B cell (primary cell): ENCODE measurements around the gene PDLIM1. TPM values are rescaled to one million over a fixed set of nuclear protein-coding genes. Genes with fewer than 3 reads are reported as not detected.

Experiments
- ATAC-seq: fragments of 200-7000 bp; cut with Tn5 transposase; one replicate; pipeline ENCODE4 v1.10.0; 2021; ENCODE audit warnings: low read depth, mild to moderate bottlenecking, moderate number of reproducible peaks, moderate library complexity
- CTCF ChIA-PET: fragments of 350-600 bp; sonication (Branson Sonifier 250); formaldehyde crosslinking; loops from one replicate; lab custom pipeline; 2021; ENCODE audit warnings: antibody characterized with exemption, inconsistent platforms; lab: Charles Lee
- POLR2A ChIA-PET: fragments of 350-600 bp; sonication (Branson Sonifier 250); formaldehyde crosslinking; loops from one replicate; lab custom pipeline; 2021; ENCODE audit warnings: antibody characterized with exemption; lab: Charles Lee
- DNase-seq: peaks from one replicate; pipeline ENCODE4 v3.0.0; 2013
- H2AFZ ChIP-seq: 2 replicates; pipeline ENCODE4 v1.6.1; 2012; ENCODE audit warnings: mild to moderate bottlenecking, low read depth, low read length; ENCODE audit not compliant: insufficient read depth, poor library complexity, severe bottlenecking
- H3K27ac ChIP-seq, 2 donors: 1 replicate in 1 of 2; 2 replicates in 1 of 2; pipeline ENCODE4 v1.5.1; 2012 to 2013; ENCODE audit warnings: low read length in 2 of 2, mild to moderate bottlenecking in 2 of 2, moderate library complexity in 1 of 2
- H3K27me3 ChIP-seq, 4 experiments: fragments of 200-600 bp in 1 of 4; sonication (generic) in 1 of 4; replicated peaks in 1 of 4; 1 replicate in 2 of 4; 2 replicates in 2 of 4; pipeline versions ENCODE4 v1.6.1 to v1.7.0; 2013 to 2016; ENCODE audit warnings: low read length in 3 of 4, mild to moderate bottlenecking in 2 of 4, mixed read lengths in 1 of 4, moderate library complexity in 1 of 4; ENCODE audit not compliant: insufficient read depth in 4 of 4, control insufficient read depth in 3 of 4; ENCODE audit errors: control extremely low read depth in 1 of 4
- H3K36me3 ChIP-seq, 2 experiments: replicated peaks in 1 of 2; 1 replicate in 1 of 2; 2 replicates in 1 of 2; pipeline versions ENCODE4 v1.6.1 to v1.7.1; 2013; ENCODE audit warnings: low read length in 1 of 2; ENCODE audit not compliant: insufficient read depth in 2 of 2, control insufficient read depth in 1 of 2; ENCODE audit errors: control extremely low read depth in 1 of 2, extremely low read depth in 1 of 2
- H3K4me1 ChIP-seq, 2 donors: fragments of 200-600 bp in 1 of 2; sonication (generic) in 1 of 2; 1 replicate in 1 of 2; 2 replicates in 1 of 2; pipeline versions ENCODE4 v1.5.1 to v1.6.1; 2013 to 2017; ENCODE audit warnings: low read length in 2 of 2; ENCODE audit not compliant: control insufficient read depth in 2 of 2, insufficient read depth in 2 of 2
- H3K4me2 ChIP-seq: replicated peaks from 2 replicates; pipeline ENCODE3; 2012; ENCODE audit warnings: mild to moderate bottlenecking, low read depth, low read length; ENCODE audit not compliant: poor library complexity, severe bottlenecking
- H3K4me3 ChIP-seq, 5 experiments: fragments of 200-600 bp in 1 of 5; sonication (generic) in 1 of 5; 1 replicate in 3 of 5; 2 replicates in 2 of 5; pipeline versions ENCODE4 v1.5.1 to v1.7.0; 2011 to 2016; ENCODE audit warnings: low read length in 4 of 5, mild to moderate bottlenecking in 4 of 5, low read depth in 2 of 5, control low read depth in 1 of 5, moderate library complexity in 1 of 5; ENCODE audit not compliant: insufficient read depth in 1 of 5; ENCODE audit errors: control extremely low read depth in 1 of 5, extremely low read depth in 1 of 5
- H3K79me2 ChIP-seq: fragments of 200-600 bp; sonication (generic); one replicate; pipeline ENCODE4 v1.6.0; 2016; ENCODE audit warnings: low read length; ENCODE audit not compliant: control insufficient read depth, insufficient read depth
- H3K9ac ChIP-seq: fragments of 200-600 bp; sonication (generic); 2 replicates; pipeline ENCODE4 v1.6.1; 2017; ENCODE audit warnings: mild to moderate bottlenecking, low read length, moderate library complexity
- H3K9me3 ChIP-seq, 3 donors: one replicate each; pipeline versions ENCODE4 v1.6.1 to v1.7.1; 2013; ENCODE audit warnings: low read length in 2 of 3; ENCODE audit not compliant: control insufficient read depth in 2 of 3, insufficient read depth in 1 of 3; ENCODE audit errors: control extremely low read depth in 1 of 3
- H4K20me1 ChIP-seq: 2 replicates; pipeline ENCODE4 v1.6.0; 2012; ENCODE audit warnings: mild to moderate bottlenecking, low read length; ENCODE audit not compliant: insufficient read depth, control insufficient read depth, poor library complexity, severe bottlenecking
- H3K27ac Mint-ChIP-seq: one replicate; pipeline ENCODE4 v1.8.0; 2021; ENCODE audit warnings: mixed read lengths
- H3K27me3 Mint-ChIP-seq: one replicate; pipeline ENCODE4 v1.8.0; 2021; ENCODE audit warnings: mixed read lengths
- H3K4me1 Mint-ChIP-seq: one replicate; pipeline ENCODE4 v1.8.0; 2021; ENCODE audit warnings: mixed read lengths
- H3K4me3 Mint-ChIP-seq: one replicate; pipeline ENCODE4 v1.8.0; 2021; ENCODE audit warnings: mixed read lengths
- H3K9me3 Mint-ChIP-seq: one replicate; pipeline ENCODE4 v1.8.0; 2022; ENCODE audit warnings: mixed read lengths; ENCODE audit not compliant: insufficient read depth
- EZH2 ChIP-seq: IDR thresholded peaks from 2 replicates; pipeline ENCODE4 v1.6.1; 2012; ENCODE audit warnings: borderline replicate concordance, low read depth, mild to moderate bottlenecking, moderate library complexity, low read length; ENCODE audit not compliant: insufficient read depth, poor library complexity, severe bottlenecking
- WGBS: methylation state at CpG from one replicate; pipeline ENCODE4 v1.1.5; 2013; ENCODE audit warnings: missing lambda C conversion rate; ENCODE audit not compliant: insufficient coverage; 5-methylcytosine and 5-hydroxymethylcytosine counted together
- intact Hi-C: fragments of 100-400 bp; cut with micrococcal nuclease; formaldehyde crosslinking; loops from one replicate; pipeline ENCODE4 v1.10.0; 2022
- polyA plus RNA-seq: library from polyadenylated mRNA; depleted of rRNA; stranded (reverse); fragments of >200 nt; gene quantifications from 2 replicates; pipeline ENCODE4 v1.2.3, GENCODE V29; 2012
- total RNA-seq, 2 donors: library from RNA; stranded (reverse); fragments of 120-200 nt in 1 of 2; gene quantifications; 1 replicate in 1 of 2; 2 replicates in 1 of 2; pipeline versions ENCODE4 v1.2.3 to v1.2.4, GENCODE V29; 2013 to 2022
- TF ChIP-seq, protein P1 (sequence below): fragments of 200-600 bp; IDR thresholded peaks from one replicate; pipeline ENCODE4 v1.8.0; 2022; ENCODE audit warnings: antibody characterized with exemption, mild to moderate bottlenecking

Gene PDLIM1
- total and polyA plus RNA-seq, 2 donors (not counting 1 experiment from before 2014, with no cell fraction given): 123 to 135 TPM

DNA sequence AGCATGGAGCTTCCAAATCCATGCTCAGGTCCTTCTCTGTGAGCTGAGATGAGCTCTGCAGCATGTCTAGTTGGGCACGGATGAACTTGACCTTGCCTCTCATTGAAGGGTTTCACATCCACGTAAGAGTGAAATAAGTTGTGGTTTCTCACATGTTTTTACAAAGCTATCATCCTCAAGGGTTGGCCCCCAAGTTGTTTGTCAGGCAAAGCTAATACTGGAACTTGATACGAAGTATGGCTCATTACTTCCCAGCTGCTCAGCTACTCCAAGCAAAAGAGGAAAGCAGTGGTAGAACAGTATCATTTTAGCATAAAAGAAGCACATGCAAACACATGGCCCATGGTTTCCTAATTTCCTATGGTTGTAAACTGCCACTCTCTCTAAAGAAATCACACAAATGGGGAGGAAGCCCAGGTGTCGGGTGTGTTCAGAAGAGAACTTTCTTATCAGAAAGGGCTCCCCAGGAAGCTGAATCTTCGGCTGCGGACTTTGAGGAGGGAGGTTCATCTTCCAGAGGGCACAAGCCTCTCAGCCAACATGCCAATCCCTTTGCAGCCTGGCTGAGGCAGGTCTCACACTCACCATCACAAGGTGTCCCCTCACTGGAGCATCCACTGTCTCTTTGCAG is 45.3 kb downstream of the PDLIM1 start:
- no peaks in the 10 kb centered on the region for H3K9me3 Mint-ChIP-seq
- no peaks in the 10 kb centered on the region for H3K27me3 ChIP-seq
- no peak overlapping the region for H2AFZ ChIP-seq
- H3K79me2 ChIP-seq: peaks cover 46% of the 10 kb centered on the region
- H3K4me1 Mint-ChIP-seq: peaks cover 28% of the 10 kb centered on the region
- H3K27ac ChIP-seq: peak overlapping the region in 1 of 2 donors; percentile 5
- CTCF ChIA-PET: interaction anchor here (0.5 to 11.7 kb wide), 29 partner anchors 9 to 198 kb away, joined by 3 to 644 read pairs (median 6); partner anchors contain the start of gene PDLIM1
- peaks cover 11 to 85% of the 10 kb centered on the region in 2 experiments for H3K36me3 ChIP-seq
- POLR2A ChIA-PET: no interaction called here
- no peak overlapping the region for H3K4me2 ChIP-seq
- H4K20me1 ChIP-seq: peaks cover 20% of the 10 kb centered on the region
- DNase-seq: no peak
- no peaks in the 10 kb centered on the region for H3K27me3 Mint-ChIP-seq
- WGBS: no CpG with 5 or more reads among the region's 6 CpGs
- peak overlapping the region; percentile 32 for H3K27ac Mint-ChIP-seq
- no peak overlapping the region for H3K4me3 Mint-ChIP-seq
- no peak for ATAC-seq
- no peak for TF ChIP-seq EZH2
- TF ChIP-seq, protein P1, sequence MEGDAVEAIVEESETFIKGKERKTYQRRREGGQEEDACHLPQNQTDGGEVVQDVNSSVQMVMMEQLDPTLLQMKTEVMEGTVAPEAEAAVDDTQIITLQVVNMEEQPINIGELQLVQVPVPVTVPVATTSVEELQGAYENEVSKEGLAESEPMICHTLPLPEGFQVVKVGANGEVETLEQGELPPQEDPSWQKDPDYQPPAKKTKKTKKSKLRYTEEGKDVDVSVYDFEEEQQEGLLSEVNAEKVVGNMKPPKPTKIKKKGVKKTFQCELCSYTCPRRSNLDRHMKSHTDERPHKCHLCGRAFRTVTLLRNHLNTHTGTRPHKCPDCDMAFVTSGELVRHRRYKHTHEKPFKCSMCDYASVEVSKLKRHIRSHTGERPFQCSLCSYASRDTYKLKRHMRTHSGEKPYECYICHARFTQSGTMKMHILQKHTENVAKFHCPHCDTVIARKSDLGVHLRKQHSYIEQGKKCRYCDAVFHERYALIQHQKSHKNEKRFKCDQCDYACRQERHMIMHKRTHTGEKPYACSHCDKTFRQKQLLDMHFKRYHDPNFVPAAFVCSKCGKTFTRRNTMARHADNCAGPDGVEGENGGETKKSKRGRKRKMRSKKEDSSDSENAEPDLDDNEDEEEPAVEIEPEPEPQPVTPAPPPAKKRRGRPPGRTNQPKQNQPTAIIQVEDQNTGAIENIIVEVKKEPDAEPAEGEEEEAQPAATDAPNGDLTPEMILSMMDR: no peak
- no peak overlapping the region for H3K9ac ChIP-seq
- intact Hi-C loops: loop anchor here (1.0 to 2.0 kb wide), 3 partner anchors 45 to 118 kb away; partner anchors contain the start of gene PDLIM1
- no peak overlapping the region for H3K4me3 ChIP-seq
- H3K9me3 ChIP-seq: no peaks in the 10 kb centered on the region
- peaks cover 7 to 14% of the 10 kb centered on the region in 2 donors for H3K4me1 ChIP-seq

DNA sequence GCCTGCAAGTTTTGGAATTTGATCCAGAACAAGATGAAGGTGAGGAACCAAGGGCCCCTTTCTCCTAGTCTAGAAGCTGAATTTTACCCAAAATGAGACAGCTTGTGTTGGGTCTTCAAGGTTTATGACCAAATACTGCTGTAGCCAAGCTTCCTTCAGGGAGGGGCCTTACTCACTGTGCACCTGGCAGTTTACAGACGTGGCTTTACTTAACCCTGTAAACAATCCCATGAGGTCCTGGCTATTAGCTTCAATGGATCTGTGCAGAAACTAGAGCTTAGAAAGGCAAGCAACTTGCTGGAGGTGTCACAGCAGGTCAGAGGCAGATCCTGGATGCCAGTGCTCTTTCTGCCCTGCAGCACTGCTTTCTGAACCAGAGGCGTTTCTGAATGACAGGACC is 46.7 kb downstream of the PDLIM1 start:
- Mint-ChIP-seq H3K9me3 (peaks cover 4% of the 10 kb centered on the region), H3K27ac (no peak overlapping the region), H3K4me3 (no peak overlapping the region), H3K4me1 (peaks cover 28% of the 10 kb centered on the region), H3K27me3 (no peaks in the 10 kb centered on the region)
- Histone ChIP-seq H3K27me3 (no peaks in the 10 kb centered on the region), H3K36me3 (peaks cover 11 to 82% of the 10 kb centered on the region in 2 experiments), H3K9me3 (no peaks in the 10 kb centered on the region), H3K4me3 (no peak overlapping the region), H3K4me2 (no peak overlapping the region), H3K27ac (no peak overlapping the region), H3K9ac (no peak overlapping the region), H3K4me1 (peaks cover 7 to 14% of the 10 kb centered on the region in 2 donors), H2AFZ (no peak overlapping the region), H3K79me2 (peaks cover 46% of the 10 kb centered on the region), H4K20me1 (peaks cover 20% of the 10 kb centered on the region)
- ChIA-PET CTCF (interaction anchor here (0.7 to 11.7 kb wide), 18 partner anchors 9 to 131 kb away, joined by 3 to 644 read pairs (median 4); partner anchors contain the start of gene PDLIM1), POLR2A (no interaction called here)
- 58% methylated on average over 1 of the region's 2 CpGs for WGBS
- DNase-seq: no peak
- TF ChIP-seq, protein P1: no peak
- no peak for TF ChIP-seq EZH2
- intact Hi-C loops: no loop called here
- no peak for ATAC-seq
